Measurements from ENCODE around the gene HMCN1.
"Not testable (repeated sequence)": the region's sequence is repeated elsewhere in the genome, so short reads cannot be mapped to it uniquely, and the experiment has no call there.

HMCN1 gene

GRCh38 chr1:185742403-185742802 lies 8.2 kb downstream of the HMCN1 start:
- DNase-seq, result no peak

GRCh38 chr1:185745165-185745564 lies 11.0 kb downstream of the HMCN1 start:
- no peak for DNase-seq

- DNase-seq, result no peak
These were observed 24.9 kb downstream of the HMCN1 start for GRCh38 chr1:185759061-185759460.

GRCh38 chr1:185761841-185762240 lies 27.6 kb downstream of the HMCN1 start:
- no peak for DNase-seq

GRCh38 chr1:185767508-185768120 lies 33.4 kb downstream of the HMCN1 start:
- no peak for DNase-seq

GRCh38 chr1:185768371-185768770 lies 34.2 kb downstream of the HMCN1 start:
- DNase-seq, result no peak

GRCh38 chr1:185769136-185769535 lies 34.9 kb downstream of the HMCN1 start:
- DNase-seq, result no peak

- DNase-seq, result no peak
These were observed 40.2 kb downstream of the HMCN1 start for GRCh38 chr1:185774394-185774793.

GRCh38 chr1:185775501-185775900 lies 41.3 kb downstream of the HMCN1 start:
- DNase-seq, result no peak

GRCh38 chr1:185776522-185776921 lies 42.3 kb downstream of the HMCN1 start:
- DNase-seq, result no peak

GRCh38 chr1:185783860-185784259 lies 49.7 kb downstream of the HMCN1 start:
- DNase-seq, result not testable (repeated sequence)

- DNase-seq, result no peak
These were observed 51.4 kb downstream of the HMCN1 start for GRCh38 chr1:185785586-185785985.

- no peak for DNase-seq
These were observed 52.3 kb downstream of the HMCN1 start for GRCh38 chr1:185786524-185786923.

- DNase-seq, result no peak
These were observed 53.0 kb downstream of the HMCN1 start for GRCh38 chr1:185787238-185787637.

- DNase-seq, result peak; percentile 57
These were observed 54.2 kb downstream of the HMCN1 start for GRCh38 chr1:185788386-185788785.

GRCh38 chr1:185789501-185790193 lies 55.5 kb downstream of the HMCN1 start:
- no peak for DNase-seq

- no peak for DNase-seq
These were observed 56.1 kb downstream of the HMCN1 start for GRCh38 chr1:185790194-185790735.

- no peak for DNase-seq
These were observed 57.8 kb downstream of the HMCN1 start for GRCh38 chr1:185792040-185792439.

GRCh38 chr1:185794495-185794894 lies 60.3 kb downstream of the HMCN1 start:
- DNase-seq, result not testable (repeated sequence)

GRCh38 chr1:185795181-185795580 lies 61.0 kb downstream of the HMCN1 start:
- no peak for DNase-seq

GRCh38 chr1:185798505-185798904 lies 64.3 kb downstream of the HMCN1 start:
- DNase-seq, result no peak

GRCh38 chr1:185803241-185803640 lies 69.0 kb downstream of the HMCN1 start:
- DNase-seq, result no peak

- DNase-seq, result no peak
These were observed 70.0 kb downstream of the HMCN1 start for GRCh38 chr1:185804206-185804605.

- no peak for DNase-seq
These were observed 70.4 kb downstream of the HMCN1 start for GRCh38 chr1:185804608-185805007.

GRCh38 chr1:185807275-185807674 lies 73.1 kb downstream of the HMCN1 start:
- DNase-seq, result no peak

Measured in NCI-H1048 (cell line).